ENCODE data around the gene ESAM.

GRCh38 chr11:124745270-124745834, 16.7 kb downstream of the ESAM start:
- no peak for TF ChIP-seq GATA2 (IDR thresholded peaks at IDR 0.05; ENCODE audit: low read depth, low read length)
- TF ChIP-seq GATA3 (IDR thresholded peaks at IDR 0.05; ENCODE audit: low read depth, low read length): no peak
